Astrocyte of the spinal cord (primary cell): Measurements from ENCODE around the gene MARVELD1.
A peak's percentile ranks its signal among the peaks of the same experiment; 100 is the strongest.

Source experiments
- DNase-seq: peaks from one replicate; pipeline ENCODE4 v3.0.0; 2011; ENCODE audit warnings: low read depth, low spot score
- H3K4me3 ChIP-seq: 2 replicates; pipeline ENCODE4 v1.5.1; 2011; ENCODE audit warnings: low read depth, mild to moderate bottlenecking, low read length, moderate library complexity
- CTCF ChIP-seq: IDR thresholded peaks from 2 replicates; pipeline ENCODE4 v1.5.1; 2012; ENCODE audit warnings: low read depth, mild to moderate bottlenecking, low read length, inconsistent platforms
- in situ Hi-C: cut with HindIII; loops from 2 replicates; pipeline ENCODE4 v1.10.0; 2017; ENCODE audit warnings: low sequenced_read_pairs

Gene MARVELD1

GRCh38 chr10:97713339-97713825, at the start of gene MARVELD1:
Gene MARVELD1, plus strand, starts transcription at chr10:97713730. Its CDS starts 147 bp downstream, at chr10:97713877.
- peak within 1 kb of the TSS; percentile 69 for H3K4me3 ChIP-seq
- in situ Hi-C loops, result no loop called here
- peak; percentile 84 for DNase-seq
- no peak for TF ChIP-seq CTCF

- no peak for DNase-seq
- TF ChIP-seq CTCF, result no peak
- no peak overlapping the region for H3K4me3 ChIP-seq
- in situ Hi-C loops, result no loop called here
Observed at GRCh38 chr10:97664282-97664850, 49.2 kb upstream of the MARVELD1 start.

GRCh38 chr10:97666992-97667391, 46.5 kb upstream of the MARVELD1 start:
- in situ Hi-C loops, result no loop called here
- no peak overlapping the region for H3K4me3 ChIP-seq
- TF ChIP-seq CTCF, result no peak
- DNase-seq, result no peak

GRCh38 chr10:97667463-97667862, 46.1 kb upstream of the MARVELD1 start:
- no peak overlapping the region for H3K4me3 ChIP-seq
- TF ChIP-seq CTCF, result no peak
- in situ Hi-C loops, result no loop called here
- no peak for DNase-seq

- no peak for DNase-seq
- TF ChIP-seq CTCF, result no peak
- H3K4me3 ChIP-seq, result no peak overlapping the region
- in situ Hi-C loops, result no loop called here
Observed at GRCh38 chr10:97669571-97669970, 44.0 kb upstream of the MARVELD1 start.

GRCh38 chr10:97673736-97674525, 39.6 kb upstream of the MARVELD1 start:
- in situ Hi-C loops, result no loop called here
- DNase-seq, result peak; percentile 52

More at GRCh38 chr10:97673736-97674525, 39.6 kb upstream of the MARVELD1 start:
- TF ChIP-seq CTCF, result no peak
- no peak overlapping the region for H3K4me3 ChIP-seq
